IPS-NIHi7 (cell line): ENCODE data around the gene PES1.
"Not testable (repeated sequence)": the region's sequence is repeated elsewhere in the genome, so short reads cannot be mapped to it uniquely, and the experiment has no call there.

Experiments
- DNase-seq: peaks from one replicate; pipeline ENCODE4 v3.0.0; 2012; ENCODE audit warnings: mixed read lengths; ENCODE audit errors: extremely low spot score

PES1 gene

DNA sequence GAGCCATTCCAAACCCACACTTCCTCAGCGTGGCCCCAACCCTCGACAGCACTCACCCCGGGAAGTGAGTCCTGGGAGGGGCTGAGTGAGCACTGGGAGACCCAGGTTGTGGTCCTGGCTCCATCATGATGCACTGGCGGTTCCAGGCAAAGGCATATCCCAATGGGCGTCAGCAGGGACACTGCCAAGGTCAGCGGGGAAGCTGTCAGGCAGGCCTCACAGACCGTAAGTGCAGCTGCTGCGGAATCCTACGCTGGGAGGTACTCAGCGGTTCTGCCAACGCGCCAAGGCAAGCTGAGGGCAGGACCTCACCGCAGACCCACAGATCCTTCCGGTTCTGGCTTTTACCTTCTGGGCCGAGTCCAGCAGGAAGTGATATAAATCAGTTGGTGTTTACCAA is 15.9 kb downstream of the PES1 start:
- no peak for DNase-seq

- peak; percentile 66 for DNase-seq
Observed at GRCh38 chr22:30574997-30575671, 16.6 kb downstream of the PES1 start.

- DNase-seq: peak; percentile 92
Observed at GRCh38 chr22:30574095-30574981, 17.4 kb downstream of the PES1 start, which contains the start of gene GAL3ST1. Gene GAL3ST1, minus strand, starts transcription at chr22:30574665. Its CDS starts 17,273 bp downstream, at chr22:30557392.

DNA sequence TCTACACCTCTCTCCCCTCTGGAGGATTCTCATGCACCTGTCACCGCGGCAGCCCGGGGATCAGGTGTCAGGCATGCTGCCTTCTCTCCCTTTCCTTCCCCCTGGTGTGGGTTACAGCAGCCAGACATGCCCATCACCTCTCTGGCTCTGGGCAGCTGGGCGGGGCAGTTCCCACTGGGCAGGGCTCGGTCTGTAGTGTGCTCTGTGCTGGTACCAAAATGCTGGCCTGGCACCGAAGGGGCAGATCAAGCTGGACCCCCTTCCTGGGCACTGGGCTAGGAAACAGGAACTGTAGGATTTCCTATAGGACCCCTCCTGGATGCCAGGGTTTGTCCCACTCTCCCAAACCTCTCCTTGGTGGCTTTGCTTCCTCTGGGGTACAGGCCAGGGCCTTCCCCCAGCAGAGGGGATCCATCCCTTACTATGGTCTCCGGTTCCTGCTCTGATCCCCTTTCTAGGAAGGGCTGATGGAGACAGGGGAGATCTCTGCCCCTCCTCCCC is 18.1 kb downstream of the PES1 start:
- DNase-seq: no peak

GRCh38 chr22:30572840-30573593 is 18.7 kb downstream of the PES1 start:
- DNase-seq: no peak

- no peak for DNase-seq
Observed at GRCh38 chr22:30572210-30572609, 19.5 kb downstream of the PES1 start.

- no peak for DNase-seq
Observed at GRCh38 chr22:30569674-30570202, 22.0 kb downstream of the PES1 start.

GRCh38 chr22:30568137-30568805 is 23.4 kb downstream of the PES1 start:
- DNase-seq: peak; percentile 30

- DNase-seq: not testable (repeated sequence)
Observed at GRCh38 chr22:30567277-30567676, 24.4 kb downstream of the PES1 start.

- DNase-seq: no peak
Observed at GRCh38 chr22:30566125-30566524, 25.6 kb downstream of the PES1 start.

GRCh38 chr22:30565341-30565740 is 26.4 kb downstream of the PES1 start:
- no peak for DNase-seq

DNA sequence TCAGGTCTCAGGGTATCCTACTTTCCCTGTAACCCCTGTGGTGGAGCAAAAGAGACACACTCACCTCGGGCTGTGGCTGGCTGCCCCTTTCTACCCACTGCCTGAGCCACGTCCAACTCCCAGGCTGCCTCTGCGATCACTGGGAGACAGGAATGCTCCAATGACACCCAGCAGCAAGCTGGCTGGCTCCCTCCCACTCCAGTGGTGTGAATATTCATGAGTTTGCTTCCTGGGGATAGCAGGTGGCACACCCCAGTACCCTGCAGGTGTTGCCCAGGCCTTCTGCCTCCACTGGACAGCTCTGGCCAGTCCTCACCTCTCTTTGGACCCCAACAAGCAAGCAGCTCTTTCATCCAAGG is 27.0 kb downstream of the PES1 start:
- DNase-seq: no peak

- DNase-seq: no peak
Observed at GRCh38 chr22:30564045-30564760, 27.5 kb downstream of the PES1 start.

DNA sequence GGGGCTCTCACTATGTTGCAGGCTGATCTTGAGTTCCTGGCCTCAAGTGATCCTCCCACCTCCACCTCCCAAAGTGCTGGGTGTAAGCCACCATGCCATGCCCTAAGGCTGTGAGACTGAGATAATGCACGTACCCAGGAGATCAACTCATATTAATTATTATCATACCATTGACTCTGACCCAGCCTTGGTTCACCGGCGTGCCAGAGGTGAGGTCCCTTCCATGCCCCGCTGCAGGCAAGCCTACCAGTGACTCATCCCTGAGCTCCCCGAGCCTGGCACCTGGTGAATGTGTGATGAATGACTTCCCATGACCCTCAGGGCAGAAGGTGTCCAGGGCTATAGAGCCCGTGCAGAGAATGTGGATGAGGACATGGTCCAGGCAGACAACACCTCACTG is 29.3 kb downstream of the PES1 start:
- DNase-seq: no peak

DNA sequence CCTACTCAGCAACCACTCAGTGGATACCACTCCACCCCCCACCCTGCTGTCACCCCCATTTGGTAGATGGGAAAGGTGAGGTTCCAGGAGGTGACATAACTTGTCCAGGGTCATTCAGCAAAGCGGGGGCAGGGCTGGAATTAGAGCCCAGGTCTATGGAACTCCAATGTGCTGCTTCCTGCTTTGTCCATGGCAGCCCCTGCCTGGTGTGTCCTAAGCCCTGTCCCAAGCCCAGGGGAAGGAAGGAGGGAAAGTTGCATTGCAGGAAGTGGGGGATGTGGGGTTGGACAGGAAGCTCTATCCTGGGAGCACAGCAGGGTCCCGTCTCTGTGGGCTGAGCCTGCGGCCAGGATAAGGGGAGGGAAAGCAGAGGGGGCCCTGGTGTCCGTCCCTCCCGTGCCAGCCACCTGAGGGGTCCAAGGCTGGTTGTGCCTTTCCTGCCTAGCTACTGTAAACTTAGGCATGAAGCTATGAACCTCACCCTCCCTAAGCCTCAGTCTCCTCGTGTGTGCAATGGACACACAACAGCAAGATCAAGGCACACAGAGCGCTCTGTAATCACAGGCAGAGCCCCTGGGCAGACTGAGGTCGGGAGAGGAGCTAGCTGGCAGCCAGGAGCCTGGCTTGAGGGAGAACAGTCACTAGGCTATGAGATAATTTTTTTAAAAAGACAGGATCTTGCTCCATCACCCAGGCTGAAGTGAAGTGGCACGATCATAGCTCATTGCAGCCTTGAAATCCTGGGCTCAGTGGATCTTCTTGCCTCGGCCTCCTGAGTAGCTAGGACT is 30.1 kb downstream of the PES1 start:
- peak; percentile 62 for DNase-seq

DNA sequence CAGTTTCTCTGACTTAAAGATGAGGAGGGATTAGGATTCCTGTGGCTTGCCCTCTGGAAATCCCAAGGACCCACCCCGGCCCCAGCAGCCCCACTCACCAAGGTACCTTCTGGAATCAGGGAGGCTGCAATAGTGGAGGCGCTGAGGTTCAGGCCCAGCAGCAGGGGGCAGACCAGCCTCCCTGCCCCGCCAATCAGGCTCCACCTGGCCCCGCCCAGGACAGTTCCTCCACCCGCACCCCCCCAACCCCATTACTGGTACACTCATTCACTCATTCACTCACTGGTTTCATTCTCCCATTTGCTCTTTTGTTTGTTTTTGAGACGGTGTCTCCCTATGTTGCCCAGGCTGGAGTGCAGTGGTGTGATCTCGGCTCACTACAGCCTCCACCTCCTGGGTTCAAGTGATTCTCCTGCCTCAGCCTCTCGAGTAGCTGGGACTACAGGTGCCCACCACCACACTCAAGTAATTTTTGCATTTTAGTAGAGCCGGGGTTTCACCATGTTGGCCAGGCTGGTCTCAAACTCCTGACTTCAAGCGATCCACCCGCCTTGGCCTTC is 31.0 kb downstream of the PES1 start:
- DNase-seq: peak; percentile 50

- no peak for DNase-seq
Observed at GRCh38 chr22:30559889-30560288, 31.8 kb downstream of the PES1 start.

- DNase-seq: peak; percentile 50
Observed at GRCh38 chr22:30557243-30557642, 34.5 kb downstream of the PES1 start.

GRCh38 chr22:30556388-30556787 is 35.3 kb downstream of the PES1 start:
- DNase-seq: no peak
